ENCODE data around the gene GAS2L1. TPM values are rescaled to one million over a fixed set of nuclear protein-coding genes. Genes with fewer than 3 reads are reported as not detected.
A peak's percentile ranks its signal among the peaks of the same experiment; 100 is the strongest.

GAS2L1 gene
- polyA plus RNA-seq, 1 donor (not counting 4 experiments of a cell fraction or from before 2014, with no cell fraction given) = 11.3 TPM

- H3K36me3 ChIP-seq (ENCODE audit: control insufficient read depth in 2 of 2, extremely low read depth in 1 of 2, insufficient read depth in 2 of 2, low read length in 2 of 2) = peaks cover 5 to 15% of the 10 kb centered on the region in 2 experiments
- no peak for FAIRE-seq
- dilution Hi-C loops (cut with MboI; ENCODE audit: extremely low pct_ligation_motif_present, low sequenced_read_pairs) = no loop called here
- H3K4me3 ChIP-seq (ENCODE audit: control insufficient read depth in 2 of 3, extremely low read depth in 1 of 3, insufficient read depth in 2 of 3, low read depth in 1 of 3, low read length in 3 of 3) = peak overlapping the region in 2 of 3 experiments; percentile 22 to 38
- peaks cover 22% of the 10 kb centered on the region for H3K4me1 ChIP-seq (ENCODE audit: control insufficient read depth, extremely low read depth, insufficient read depth, low read length)
- TF ChIP-seq EZH2 (IDR thresholded peaks at IDR 0.05; ENCODE audit: low read length) = peak; percentile 70
- no peak for TF ChIP-seq CTCF (optimal IDR thresholded peaks at IDR 0.05 in 1 of 3, IDR thresholded peaks at IDR 0.05 in 1 of 3, conservative IDR thresholded peaks at IDR 0.05 in 1 of 3; ENCODE audit: extremely low read depth in 1 of 3, insufficient read depth in 2 of 3, low read length in 3 of 3)
- peak overlapping the region; percentile 48 for H3K4me2 ChIP-seq (ENCODE audit: control insufficient read depth, extremely low read depth, insufficient read depth, low read depth, low read length)
- H3K9me1 ChIP-seq (ENCODE audit: control insufficient read depth, extremely low read depth, insufficient read depth, low read length) = no peaks in the 10 kb centered on the region
- no peak for DNase-seq (ENCODE audit: low read depth, low spot score)
- peaks cover 6% of the 10 kb centered on the region for H3K79me2 ChIP-seq (ENCODE audit: control insufficient read depth, insufficient read depth, low read length)
- peaks cover 42% of the 10 kb centered on the region for H3K27me3 ChIP-seq (ENCODE audit: control insufficient read depth, extremely low read depth, insufficient read depth, low read length)
- no peak overlapping the region for H3K9ac ChIP-seq (ENCODE audit: control insufficient read depth, extremely low read depth, insufficient read depth, low read length)
- no peak overlapping the region for H3K27ac ChIP-seq (ENCODE audit: control insufficient read depth, insufficient read depth, low read length)
- no peak overlapping the region for H2AFZ ChIP-seq (ENCODE audit: control insufficient read depth, low read length)
- no peaks in the 10 kb centered on the region for H3K9me3 ChIP-seq (ENCODE audit: control insufficient read depth, low read depth, low read length)
- peaks cover 7% of the 10 kb centered on the region for H4K20me1 ChIP-seq (ENCODE audit: control insufficient read depth, extremely low read depth, insufficient read depth, low read length)
These were observed 8.3 kb downstream of the GAS2L1 start for GRCh38 chr22:29314537-29315285.

GRCh38 chr22:29315286-29316140 lies 9.1 kb downstream of the GAS2L1 start, which contains the start of gene RASL10A:
Gene RASL10A (minus strand): TSS chr22:29315697. CDS start chr22:29315246, 451 bp downstream.
- dilution Hi-C loops (cut with MboI; ENCODE audit: extremely low pct_ligation_motif_present, low sequenced_read_pairs) = no loop called here
- TF ChIP-seq EZH2 (IDR thresholded peaks at IDR 0.05; ENCODE audit: low read length) (no peak), CTCF (optimal IDR thresholded peaks at IDR 0.05 in 1 of 3, IDR thresholded peaks at IDR 0.05 in 1 of 3, conservative IDR thresholded peaks at IDR 0.05 in 1 of 3; ENCODE audit: extremely low read depth in 1 of 3, insufficient read depth in 2 of 3, low read length in 3 of 3) (no peak)

More at GRCh38 chr22:29315286-29316140, 9.1 kb downstream of the GAS2L1 start, which contains the start of gene RASL10A:
- no peak within 1 kb of the TSS for H2AFZ ChIP-seq (ENCODE audit: control insufficient read depth, low read length)
- peaks cover 42% of the 10 kb centered on the region for H3K27me3 ChIP-seq (ENCODE audit: control insufficient read depth, extremely low read depth, insufficient read depth, low read length)
- H3K36me3 ChIP-seq (ENCODE audit: control insufficient read depth in 2 of 2, extremely low read depth in 1 of 2, insufficient read depth in 2 of 2, low read length in 2 of 2) = peaks cover 5 to 10% of the 10 kb centered on the region in 2 experiments
- H3K9ac ChIP-seq (ENCODE audit: control insufficient read depth, extremely low read depth, insufficient read depth, low read length) = no peak within 1 kb of the TSS
- no peak for DNase-seq (ENCODE audit: low read depth, low spot score)
- H4K20me1 ChIP-seq (ENCODE audit: control insufficient read depth, extremely low read depth, insufficient read depth, low read length) = peaks cover 6% of the 10 kb centered on the region
- H3K4me1 ChIP-seq (ENCODE audit: control insufficient read depth, extremely low read depth, insufficient read depth, low read length) = peaks cover 16% of the 10 kb centered on the region
- H3K4me3 ChIP-seq (ENCODE audit: control insufficient read depth in 2 of 3, extremely low read depth in 1 of 3, insufficient read depth in 2 of 3, low read depth in 1 of 3, low read length in 3 of 3) = peak within 1 kb of the TSS in 2 of 3 experiments; percentile 22 to 38
- peaks cover under 1% of the 10 kb centered on the region for H3K79me2 ChIP-seq (ENCODE audit: control insufficient read depth, insufficient read depth, low read length)
- no peak for FAIRE-seq
- H3K27ac ChIP-seq (ENCODE audit: control insufficient read depth, insufficient read depth, low read length) = no peak within 1 kb of the TSS
- no peaks in the 10 kb centered on the region for H3K9me3 ChIP-seq (ENCODE audit: control insufficient read depth, low read depth, low read length)
- no peaks in the 10 kb centered on the region for H3K9me1 ChIP-seq (ENCODE audit: control insufficient read depth, extremely low read depth, insufficient read depth, low read length)
- peak within 1 kb of the TSS; percentile 48 for H3K4me2 ChIP-seq (ENCODE audit: control insufficient read depth, extremely low read depth, insufficient read depth, low read depth, low read length)
